K562 (cell line): ENCODE data around the gene MYLK2. TPM values are rescaled to one million over a fixed set of nuclear protein-coding genes. Genes with fewer than 3 reads are reported as not detected.
A peak's percentile ranks its signal among the peaks of the same experiment; 100 is the strongest.

ENCODE experiments used
- DEAF1 ChIP-seq: fragments of 450-650 bp; formaldehyde crosslinking; IDR thresholded peaks from 2 replicates; pipeline ENCODE4 v1.4.0; 2020; ENCODE audit warnings: mild to moderate bottlenecking, moderate library complexity
- EZH2 ChIP-seq: IDR thresholded peaks from 2 replicates; pipeline ENCODE4 v1.6.1; 2012; ENCODE audit warnings: low read depth, mild to moderate bottlenecking, inconsistent platforms, low read length, borderline replicate concordance
- KAT2B ChIP-seq: IDR thresholded peaks from one replicate; pipeline ENCODE4 v1.6.1; 2012; ENCODE audit warnings: low read depth, mild to moderate bottlenecking, control low read depth, inconsistent platforms, low read length, moderate library complexity
- LARP7 ChIP-seq: fragments of 450-650 bp; IDR thresholded peaks from 2 replicates; pipeline ENCODE4 v1.6.1; 2016
- NFXL1 ChIP-seq: fragments of 450-650 bp; formaldehyde crosslinking; IDR thresholded peaks from 2 replicates; pipeline ENCODE4 v1.4.0; 2021; ENCODE audit warnings: mild to moderate bottlenecking
- REST ChIP-seq, 2 experiments: fragments of 450-650 bp; formaldehyde crosslinking in 1 of 2; IDR thresholded peaks; 2 replicates each; pipeline versions ENCODE4 v1.4.0 to v1.6.1; 2014 to 2020; ENCODE audit warnings: mild to moderate bottlenecking in 2 of 2, borderline replicate concordance in 1 of 2, low read depth in 1 of 2
- SMAD4 ChIP-seq: fragments of 250-450 bp; sonication (Bioruptor Pico); conservative IDR thresholded peaks from 2 replicates; pipeline ENCODE4 v1.8.0; 2021; ENCODE audit warnings: inconsistent platforms, mild to moderate bottlenecking, moderate library complexity
- TBL1XR1 ChIP-seq, 2 experiments: IDR thresholded peaks; 2 replicates each; pipeline ENCODE4 v1.6.1; 2012; ENCODE audit warnings: improper control_type of control experiment in 2 of 2, low read length in 2 of 2, mild to moderate bottlenecking in 1 of 2
- ZNF277 ChIP-seq: fragments of 250-450 bp; sonication (Bioruptor Pico); IDR thresholded peaks from 2 replicates; pipeline ENCODE4 v1.8.0; 2022; ENCODE audit warnings: inconsistent platforms, mild to moderate bottlenecking, moderate library complexity, borderline replicate concordance
- polyA plus RNA-seq, 8 experiments: library from polyadenylated mRNA; depleted of rRNA in 4 of 8; stranded (reverse) in 5 of 8; unstranded in 3 of 8; fragments of >200 nt; fragmentation: Nextera tagmentation in 2 of 8; fragmentation: Illumina TruSeq in 1 of 8; extraction: Ambion mirVana in 2 of 8; extraction: Trizol in 1 of 8; gene quantifications; 2 replicates each; pipeline versions ENCODE4 v1.2.1 to v1.2.3, GENCODE V29; 2011 to 2014; ENCODE audit warnings: inconsistent platforms in 1 of 8, missing spikeins in 1 of 8
- total RNA-seq, 7 experiments: library from RNA; depleted of rRNA in 6 of 7; stranded (reverse); fragments of >200 nt in 6 of 7; fragmentation: Illumina TruSeq in 2 of 7; extraction: Trizol in 2 of 7; gene quantifications; 2 replicates each; pipeline versions ENCODE4 v1.2.1 to v1.2.3, GENCODE V29; 2011 to 2021; ENCODE audit warnings: low replicate concordance in 1 of 7
- TF ChIP-seq, protein P1 (sequence below): IDR thresholded peaks from 2 replicates; pipeline ENCODE4 v1.6.1; 2012; ENCODE audit warnings: low read depth, low read length, improper control_type of control experiment, borderline replicate concordance
- TF ChIP-seq, protein P2 (sequence below): sonication (generic); formaldehyde crosslinking; IDR thresholded peaks from 2 replicates; pipeline ENCODE4 v1.8.0; 2022; ENCODE audit warnings: mild to moderate bottlenecking, missing genetic modification reagents

Gene MYLK2
- total and polyA plus RNA-seq, 9 of the 15 experiments (the other 6 are each of a cell fraction or from before 2014, with no cell fraction given): 0.07 to 0.53 (median 0.18) TPM; not detected in 2

DNA sequence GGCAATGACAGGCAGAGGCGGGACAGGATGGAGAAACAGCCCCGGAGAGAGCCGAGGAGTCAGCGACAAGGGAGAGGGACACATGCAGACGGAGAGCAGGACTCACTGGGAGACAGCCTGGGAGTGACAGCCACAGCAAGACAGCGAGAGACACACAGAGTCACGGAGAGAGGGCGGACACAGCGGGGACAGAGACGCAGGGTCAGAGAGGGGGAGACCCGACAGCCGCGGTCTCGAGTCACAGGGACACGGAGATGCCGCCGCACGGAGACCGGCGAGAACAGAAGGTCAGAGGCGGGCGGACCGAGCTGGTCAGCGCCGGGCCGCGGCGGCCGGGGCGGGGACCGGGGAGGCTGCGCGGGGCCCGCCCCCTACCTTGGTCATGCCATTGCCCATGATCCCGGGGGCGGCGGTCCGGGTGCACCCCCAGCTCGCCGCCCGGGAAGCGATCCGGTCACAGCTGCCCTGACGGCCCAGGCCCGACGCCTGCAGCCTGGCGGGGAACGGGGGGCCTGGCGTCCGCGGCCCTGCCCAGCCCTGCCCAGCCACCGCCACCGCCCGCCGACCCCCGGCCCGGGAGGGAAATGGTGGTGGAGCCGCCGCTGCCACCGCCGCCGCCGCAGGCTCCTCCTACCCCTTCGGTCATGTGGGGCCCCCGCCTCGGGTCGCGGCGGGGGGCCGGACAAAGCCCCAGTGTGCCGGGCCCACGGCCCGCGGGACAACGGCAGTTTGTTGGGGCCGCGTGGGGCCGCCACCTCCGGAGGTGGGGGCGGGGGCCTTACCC, 51.0 kb downstream of the MYLK2 start, which contains the start of the genes DUSP15 and TTLL9 (continued):
- TF ChIP-seq, protein P1, sequence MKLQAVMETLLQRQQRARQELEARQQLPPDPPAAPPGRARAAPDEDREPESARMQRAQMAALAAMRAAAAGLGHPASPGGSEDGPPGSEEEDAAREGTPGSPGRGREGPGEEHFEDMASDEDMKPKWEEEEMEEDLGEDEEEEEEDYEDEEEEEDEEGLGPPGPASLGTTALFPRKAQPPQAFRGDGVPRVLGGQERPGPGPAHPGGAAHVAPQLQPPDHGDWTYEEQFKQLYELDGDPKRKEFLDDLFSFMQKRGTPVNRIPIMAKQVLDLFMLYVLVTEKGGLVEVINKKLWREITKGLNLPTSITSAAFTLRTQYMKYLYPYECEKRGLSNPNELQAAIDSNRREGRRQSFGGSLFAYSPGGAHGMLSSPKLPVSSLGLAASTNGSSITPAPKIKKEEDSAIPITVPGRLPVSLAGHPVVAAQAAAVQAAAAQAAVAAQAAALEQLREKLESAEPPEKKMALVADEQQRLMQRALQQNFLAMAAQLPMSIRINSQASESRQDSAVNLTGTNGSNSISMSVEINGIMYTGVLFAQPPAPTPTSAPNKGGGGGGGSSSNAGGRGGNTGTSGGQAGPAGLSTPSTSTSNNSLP: no peak
- TF ChIP-seq REST (IDR thresholded peaks at IDR 0.05; ENCODE audit: borderline replicate concordance) (peak; percentile 96), REST (CRISPR knock-in tag; IDR thresholded peaks at IDR 0.05; ENCODE audit: low read depth) (no peak), KAT2B (no peak), DEAF1 (CRISPR knock-in tag) (no peak), NFXL1 (CRISPR knock-in tag) (no peak), EZH2 (peak; percentile 99), LARP7 (0 out of 2 replicates have a peak, but pooled peaks have one; percentile 10), ZNF277 (no peak), TBL1XR1 (IDR thresholded peaks at IDR 0.05; ENCODE audit: low read length in 2 of 2) (no peak), SMAD4 (CRISPR knock-in tag) (no peak)
- TF ChIP-seq, protein P2, sequence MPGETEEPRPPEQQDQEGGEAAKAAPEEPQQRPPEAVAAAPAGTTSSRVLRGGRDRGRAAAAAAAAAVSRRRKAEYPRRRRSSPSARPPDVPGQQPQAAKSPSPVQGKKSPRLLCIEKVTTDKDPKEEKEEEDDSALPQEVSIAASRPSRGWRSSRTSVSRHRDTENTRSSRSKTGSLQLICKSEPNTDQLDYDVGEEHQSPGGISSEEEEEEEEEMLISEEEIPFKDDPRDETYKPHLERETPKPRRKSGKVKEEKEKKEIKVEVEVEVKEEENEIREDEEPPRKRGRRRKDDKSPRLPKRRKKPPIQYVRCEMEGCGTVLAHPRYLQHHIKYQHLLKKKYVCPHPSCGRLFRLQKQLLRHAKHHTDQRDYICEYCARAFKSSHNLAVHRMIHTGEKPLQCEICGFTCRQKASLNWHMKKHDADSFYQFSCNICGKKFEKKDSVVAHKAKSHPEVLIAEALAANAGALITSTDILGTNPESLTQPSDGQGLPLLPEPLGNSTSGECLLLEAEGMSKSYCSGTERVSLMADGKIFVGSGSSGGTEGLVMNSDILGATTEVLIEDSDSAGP (CRISPR knock-in tag): no peak
